Activated B cell treated with CpG ODN at 0.5 μM for 24 hours (primary cell): Measurements from ENCODE around the gene SKIDA1. TPM values are rescaled to one million over a fixed set of nuclear protein-coding genes. Genes with fewer than 3 reads are reported as not detected.

Source experiments
- ATAC-seq: fragments of 200-7000 bp; cut with Tn5 transposase; one replicate; pipeline ENCODE4 v1.10.0; 2021; ENCODE audit warnings: low read depth, mild to moderate bottlenecking, moderate library complexity
- CTCF ChIA-PET: fragments of 350-600 bp; sonication (Branson Sonifier 250); formaldehyde crosslinking; loops from one replicate; lab custom pipeline; 2021; ENCODE audit warnings: antibody characterized with exemption; lab: Charles Lee
- POLR2A ChIA-PET: fragments of 350-600 bp; sonication (Branson Sonifier 250); formaldehyde crosslinking; loops from one replicate; lab custom pipeline; 2021; ENCODE audit warnings: antibody characterized with exemption; lab: Charles Lee
- DNase-seq: peaks from one replicate; pipeline ENCODE4 v3.0.0; 2022
- H3K27ac Mint-ChIP-seq: one replicate; pipeline ENCODE4 v1.8.0; 2020; ENCODE audit warnings: mixed read lengths
- H3K27me3 Mint-ChIP-seq: one replicate; pipeline ENCODE4 v1.8.0; 2021; ENCODE audit warnings: mixed read lengths
- H3K36me3 Mint-ChIP-seq: one replicate; pipeline ENCODE4 v1.8.0; 2021; ENCODE audit warnings: low read depth, mixed read lengths
- H3K4me1 Mint-ChIP-seq: one replicate; pipeline ENCODE4 v1.8.0; 2021; ENCODE audit warnings: mixed read lengths
- H3K4me3 Mint-ChIP-seq: one replicate; pipeline ENCODE4 v1.8.0; 2020; ENCODE audit warnings: mild to moderate bottlenecking, mixed read lengths
- H3K9me3 Mint-ChIP-seq: one replicate; pipeline ENCODE4 v1.8.0; 2020; ENCODE audit warnings: mixed read lengths
- intact Hi-C: fragments of 100-400 bp; cut with micrococcal nuclease; formaldehyde crosslinking; loops from one replicate; pipeline ENCODE4 v1.15.1; 2024
- total RNA-seq: library from RNA; stranded (reverse); gene quantifications from 2 replicates; pipeline ENCODE4 v1.2.3, GENCODE V29; 2022
- TF ChIP-seq, protein P1 (sequence below): fragments of 200-600 bp; IDR thresholded peaks from one replicate; pipeline ENCODE4 v1.8.0; 2022; ENCODE audit warnings: antibody characterized with exemption, mild to moderate bottlenecking

The SKIDA1 gene
- total RNA-seq, 1 donor from 2014 or later: 0.60 TPM

DNA sequence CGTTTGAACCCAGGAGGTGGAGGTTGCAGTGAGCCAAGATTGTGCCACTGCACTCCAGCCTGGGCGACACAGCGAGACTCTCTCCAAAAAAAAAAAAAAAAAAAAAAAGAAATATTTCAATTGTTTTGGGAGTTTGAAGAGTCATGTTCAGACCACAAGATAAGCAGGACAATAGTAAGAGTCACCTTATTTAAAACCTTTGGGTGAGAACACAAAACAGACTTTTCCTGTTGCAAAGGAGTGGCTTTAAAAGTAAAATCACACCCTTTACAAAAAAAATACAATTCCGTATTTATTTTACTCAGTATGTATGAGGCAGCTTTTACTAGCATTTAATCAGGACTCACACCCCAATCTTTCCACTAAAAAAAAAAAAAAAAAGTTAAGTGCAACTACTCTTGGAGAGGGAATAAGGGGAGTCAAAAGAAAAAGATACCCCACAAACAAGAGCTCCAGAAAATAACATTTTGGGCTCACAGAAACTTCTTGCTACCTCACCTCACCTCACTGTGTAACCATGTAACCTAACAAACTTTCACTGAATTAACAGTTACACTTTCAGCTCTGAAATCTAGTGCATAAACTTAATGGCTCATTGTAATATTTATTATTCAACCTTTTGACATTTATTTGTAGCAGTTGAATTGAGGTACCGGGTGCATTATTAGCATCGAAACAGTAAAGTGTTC, 11.2 kb downstream of the SKIDA1 start:
- ChIA-PET CTCF (no interaction called here), POLR2A (interaction anchor here (0.7 kb wide), 2 partner anchors 10 to 64 kb away, joined by 3 to 5 read pairs; no protein-coding TSS in a partner anchor)
- Mint-ChIP-seq H3K4me3 (no peak overlapping the region), H3K36me3 (no peaks in the 10 kb centered on the region), H3K9me3 (no peaks in the 10 kb centered on the region), H3K4me1 (peaks cover 27% of the 10 kb centered on the region), H3K27me3 (peaks cover 64% of the 10 kb centered on the region), H3K27ac (no peak overlapping the region)
- ATAC-seq (no peak), DNase-seq (no peak)
- intact Hi-C loops: no loop called here
- TF ChIP-seq, protein P1, sequence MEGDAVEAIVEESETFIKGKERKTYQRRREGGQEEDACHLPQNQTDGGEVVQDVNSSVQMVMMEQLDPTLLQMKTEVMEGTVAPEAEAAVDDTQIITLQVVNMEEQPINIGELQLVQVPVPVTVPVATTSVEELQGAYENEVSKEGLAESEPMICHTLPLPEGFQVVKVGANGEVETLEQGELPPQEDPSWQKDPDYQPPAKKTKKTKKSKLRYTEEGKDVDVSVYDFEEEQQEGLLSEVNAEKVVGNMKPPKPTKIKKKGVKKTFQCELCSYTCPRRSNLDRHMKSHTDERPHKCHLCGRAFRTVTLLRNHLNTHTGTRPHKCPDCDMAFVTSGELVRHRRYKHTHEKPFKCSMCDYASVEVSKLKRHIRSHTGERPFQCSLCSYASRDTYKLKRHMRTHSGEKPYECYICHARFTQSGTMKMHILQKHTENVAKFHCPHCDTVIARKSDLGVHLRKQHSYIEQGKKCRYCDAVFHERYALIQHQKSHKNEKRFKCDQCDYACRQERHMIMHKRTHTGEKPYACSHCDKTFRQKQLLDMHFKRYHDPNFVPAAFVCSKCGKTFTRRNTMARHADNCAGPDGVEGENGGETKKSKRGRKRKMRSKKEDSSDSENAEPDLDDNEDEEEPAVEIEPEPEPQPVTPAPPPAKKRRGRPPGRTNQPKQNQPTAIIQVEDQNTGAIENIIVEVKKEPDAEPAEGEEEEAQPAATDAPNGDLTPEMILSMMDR: no peak

DNA sequence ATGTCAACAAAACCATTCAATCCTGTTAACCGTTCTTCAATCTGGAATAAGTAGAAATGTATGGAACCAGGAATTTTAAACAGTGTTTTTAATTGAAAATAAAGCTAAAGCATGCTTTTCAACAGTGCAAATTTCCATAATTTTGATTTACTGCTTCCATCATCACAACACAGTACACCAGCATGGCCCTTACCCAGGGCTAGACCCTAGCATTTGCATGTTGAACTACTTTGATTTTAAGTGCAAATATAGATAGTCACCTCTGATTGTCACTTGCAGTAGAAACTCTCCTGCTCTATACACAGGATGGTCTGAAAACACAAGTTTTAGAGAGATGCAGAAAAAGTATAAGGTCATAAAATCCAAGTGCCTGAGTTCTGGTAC, 12.1 kb downstream of the SKIDA1 start:
- no peak for DNase-seq
- Mint-ChIP-seq H3K4me3 (no peak overlapping the region), H3K36me3 (no peaks in the 10 kb centered on the region), H3K27ac (no peak overlapping the region), H3K4me1 (peaks cover 21% of the 10 kb centered on the region), H3K27me3 (peaks cover 59% of the 10 kb centered on the region), H3K9me3 (no peaks in the 10 kb centered on the region)
- intact Hi-C loops: no loop called here
- POLR2A ChIA-PET: no interaction called here
- ATAC-seq: no peak
- TF ChIP-seq, protein P1: no peak
- CTCF ChIA-PET: no interaction called here

DNA sequence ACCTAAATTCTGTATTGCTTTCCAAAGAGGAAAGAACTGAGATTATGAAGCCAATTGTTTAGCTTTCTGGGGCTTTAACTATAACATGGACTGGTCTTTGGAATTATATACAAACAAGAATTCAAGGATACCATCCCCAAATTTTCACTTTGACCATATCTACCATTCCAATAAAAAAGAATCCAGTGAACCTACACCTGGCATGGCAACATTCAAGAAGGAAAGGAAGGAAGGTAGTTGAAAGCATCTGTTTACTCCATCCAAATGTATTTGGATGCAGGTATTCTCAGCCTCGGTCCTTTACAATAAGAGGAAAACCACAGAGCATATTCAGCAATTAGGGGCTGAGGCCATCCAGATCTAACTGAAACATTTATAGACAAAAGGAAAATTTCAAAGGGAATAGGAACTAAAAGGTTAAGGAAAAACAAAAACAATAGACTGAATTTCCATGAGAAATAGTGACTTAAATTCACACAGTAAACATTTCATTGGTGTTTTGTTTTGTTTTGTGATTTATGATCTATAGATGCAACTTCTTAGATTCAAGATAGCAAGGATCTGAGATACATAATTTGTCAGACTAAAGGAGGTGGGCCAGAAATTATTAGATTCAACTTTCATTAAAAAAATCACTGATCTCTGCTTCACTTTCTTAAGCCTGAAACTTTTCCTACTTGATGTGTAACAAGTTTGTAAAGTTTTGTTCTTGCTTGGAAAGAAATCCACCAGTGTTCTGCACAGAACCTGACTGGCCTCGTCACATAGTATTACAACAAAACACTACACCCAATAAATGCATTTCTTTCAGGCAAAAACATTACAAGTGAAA, 12.7 kb downstream of the SKIDA1 start:
- H3K4me1 Mint-ChIP-seq: peaks cover 15% of the 10 kb centered on the region
- no peak for DNase-seq
- CTCF ChIA-PET: no interaction called here
- H3K36me3 Mint-ChIP-seq: no peaks in the 10 kb centered on the region
- no peak overlapping the region for H3K4me3 Mint-ChIP-seq
- intact Hi-C loops: no loop called here
- peaks cover 54% of the 10 kb centered on the region for H3K27me3 Mint-ChIP-seq
- TF ChIP-seq, protein P1: no peak
- no peak overlapping the region for H3K27ac Mint-ChIP-seq
- POLR2A ChIA-PET: no interaction called here
- no peaks in the 10 kb centered on the region for H3K9me3 Mint-ChIP-seq
- ATAC-seq: no peak

DNA sequence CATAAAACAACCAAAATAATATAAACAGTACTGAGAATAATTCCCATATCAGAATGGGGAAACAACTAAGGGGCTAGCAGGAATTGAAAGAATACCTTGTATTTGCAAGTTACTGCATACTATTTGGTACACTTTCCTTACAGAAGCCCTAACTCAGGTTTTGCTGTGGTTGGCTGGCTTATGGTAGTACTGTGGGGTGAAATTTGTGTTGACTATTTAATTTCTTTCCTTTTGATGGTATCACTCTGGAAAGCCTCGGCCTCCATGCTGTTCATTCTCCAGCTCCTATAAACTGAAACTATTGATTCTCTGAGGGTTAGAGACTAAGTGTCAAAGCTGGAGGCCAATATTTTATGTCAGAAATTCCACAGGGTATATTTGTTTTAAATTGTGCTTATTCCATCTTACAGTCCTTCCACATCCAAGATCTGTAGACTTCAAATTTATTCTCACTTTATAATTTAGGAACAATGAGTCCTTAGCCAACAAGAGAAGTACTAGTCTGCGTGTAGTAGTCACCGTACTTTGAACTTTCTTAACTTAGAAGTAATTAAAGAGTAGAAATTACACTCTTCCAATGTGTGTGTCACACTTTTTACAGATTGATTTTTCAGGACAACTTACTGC, 13.4 kb downstream of the SKIDA1 start:
- TF ChIP-seq, protein P1: no peak
- DNase-seq (no peak), ATAC-seq (no peak)
- Mint-ChIP-seq H3K27me3 (peaks cover 55% of the 10 kb centered on the region), H3K4me1 (peaks cover 11% of the 10 kb centered on the region), H3K27ac (no peak overlapping the region), H3K4me3 (no peak overlapping the region), H3K36me3 (no peaks in the 10 kb centered on the region), H3K9me3 (no peaks in the 10 kb centered on the region)
- CTCF ChIA-PET: no interaction called here
- intact Hi-C loops: no loop called here
- POLR2A ChIA-PET: interaction anchor here (0.6 kb wide), 1 partner anchor 15 kb away, joined by 3 read pairs; no protein-coding TSS in a partner anchor
